ENCODE measurements around the gene THBS2. TPM values are rescaled to one million over a fixed set of nuclear protein-coding genes. Genes with fewer than 3 reads are reported as not detected.
A peak's percentile ranks its signal among the peaks of the same experiment; 100 is the strongest.
"Not testable (repeated sequence)": the region's sequence is repeated elsewhere in the genome, so short reads cannot be mapped to it uniquely, and the experiment has no call there.

THBS2 gene
- total RNA-seq, 1 experiment from 2014 or later: not detected

- peak; percentile 10 for DNase-seq (ENCODE audit: low spot score)
Measured at GRCh38 chr6:169212436-169212835, 41.2 kb downstream of the THBS2 start.

GRCh38 chr6:169211881-169212280 lies 41.8 kb downstream of the THBS2 start:
- DNase-seq (ENCODE audit: low spot score): no peak

- no peak for DNase-seq (ENCODE audit: low spot score)
Measured at GRCh38 chr6:169210611-169211010, 43.0 kb downstream of the THBS2 start.

GRCh38 chr6:169208011-169208410 lies 45.6 kb downstream of the THBS2 start:
- no peak for DNase-seq (ENCODE audit: low spot score)

GRCh38 chr6:169207482-169207881 lies 46.2 kb downstream of the THBS2 start:
- DNase-seq (ENCODE audit: low spot score): no peak

- DNase-seq (ENCODE audit: low spot score): no peak
Measured at GRCh38 chr6:169205176-169206160, 48.2 kb downstream of the THBS2 start.

- DNase-seq (ENCODE audit: low spot score): no peak
Measured at GRCh38 chr6:169204167-169204566, 49.5 kb downstream of the THBS2 start.

GRCh38 chr6:169201985-169202384 lies 51.7 kb downstream of the THBS2 start:
- DNase-seq (ENCODE audit: low spot score): no peak

GRCh38 chr6:169200893-169201514 lies 52.6 kb downstream of the THBS2 start:
- no peak for DNase-seq (ENCODE audit: low spot score)

GRCh38 chr6:169199625-169200335 lies 53.9 kb downstream of the THBS2 start:
- no peak for DNase-seq (ENCODE audit: low spot score)

GRCh38 chr6:169198885-169199284 lies 54.8 kb downstream of the THBS2 start:
- no peak for DNase-seq (ENCODE audit: low spot score)

- not testable (repeated sequence) for DNase-seq (ENCODE audit: low spot score)
Measured at GRCh38 chr6:169197929-169198328, 55.7 kb downstream of the THBS2 start.

- not testable (repeated sequence) for DNase-seq (ENCODE audit: low spot score)
Measured at GRCh38 chr6:169196279-169196678, 57.4 kb downstream of the THBS2 start.

- DNase-seq (ENCODE audit: low spot score): no peak
Measured at GRCh38 chr6:169194737-169195136, 58.9 kb downstream of the THBS2 start.

GRCh38 chr6:169190970-169191369 lies 62.7 kb downstream of the THBS2 start:
- no peak for DNase-seq (ENCODE audit: low spot score)

GRCh38 chr6:169190144-169190584 lies 63.5 kb downstream of the THBS2 start:
- no peak for DNase-seq (ENCODE audit: low spot score)

GRCh38 chr6:169189686-169190085 lies 64.0 kb downstream of the THBS2 start:
- no peak for DNase-seq (ENCODE audit: low spot score)

GRCh38 chr6:169189182-169189581 lies 64.5 kb downstream of the THBS2 start:
- no peak for DNase-seq (ENCODE audit: low spot score)

GRCh38 chr6:169188475-169188874 lies 65.2 kb downstream of the THBS2 start:
- DNase-seq (ENCODE audit: low spot score): no peak

GRCh38 chr6:169188051-169188470 lies 65.6 kb downstream of the THBS2 start:
- no peak for DNase-seq (ENCODE audit: low spot score)

- no peak for DNase-seq (ENCODE audit: low spot score)
Measured at GRCh38 chr6:169186496-169187169, 67.0 kb downstream of the THBS2 start.
